CD14-positive monocyte (primary cell): ENCODE data around the gene TIGD6. TPM values are rescaled to one million over a fixed set of nuclear protein-coding genes. Genes with fewer than 3 reads are reported as not detected.
A peak's percentile ranks its signal among the peaks of the same experiment; 100 is the strongest.

ENCODE experiments used
- DNase-seq, 3 donors: peaks; one replicate each; pipeline ENCODE4 v3.0.0-alpha.2; 2011 to 2022
- H2AFZ ChIP-seq: 2 replicates; pipeline ENCODE4 v1.6.0; 2012; ENCODE audit warnings: mild to moderate bottlenecking, low read depth, low read length, inconsistent platforms; ENCODE audit not compliant: insufficient read depth, poor library complexity, severe bottlenecking
- H3K27ac ChIP-seq, 2 donors: 1 replicate in 1 of 2; 2 replicates in 1 of 2; pipeline ENCODE4 v1.5.1; 2012 to 2013; ENCODE audit warnings: low read length in 2 of 2, control low read depth in 1 of 2, inconsistent platforms in 1 of 2, low read depth in 1 of 2, mild to moderate bottlenecking in 1 of 2
- H3K27me3 ChIP-seq, 2 donors: one replicate each; pipeline versions ENCODE4 v1.6.0 to v1.6.1; 2011 to 2013; ENCODE audit warnings: low read length in 2 of 2; ENCODE audit not compliant: control insufficient read depth in 2 of 2, insufficient read depth in 2 of 2
- H3K36me3 ChIP-seq, 2 donors: replicated peaks in 1 of 2; 1 replicate in 1 of 2; 2 replicates in 1 of 2; pipeline versions ENCODE4 v1.5.1 to v1.6.1; 2012 to 2013; ENCODE audit warnings: low read length in 2 of 2, control low read depth in 1 of 2, inconsistent platforms in 1 of 2, mild to moderate bottlenecking in 1 of 2; ENCODE audit not compliant: insufficient read depth in 2 of 2, control insufficient read depth in 1 of 2
- H3K4me1 ChIP-seq, 2 donors: 1 replicate in 1 of 2; 2 replicates in 1 of 2; pipeline versions ENCODE4 v1.5.1 to v1.6.1; 2012 to 2013; ENCODE audit warnings: low read length in 2 of 2, control low read depth in 1 of 2, inconsistent platforms in 1 of 2, mild to moderate bottlenecking in 1 of 2, moderate library complexity in 1 of 2; ENCODE audit not compliant: insufficient read depth in 2 of 2, control insufficient read depth in 1 of 2
- H3K4me2 ChIP-seq: replicated peaks from 2 replicates; pipeline ENCODE3; 2012; ENCODE audit warnings: low read length, moderate library complexity, mild to moderate bottlenecking; ENCODE audit not compliant: poor library complexity, severe bottlenecking; ENCODE audit errors: extremely low read depth
- H3K4me3 ChIP-seq, 3 experiments: fragments of 200-600 bp in 1 of 3; sonication (generic) in 1 of 3; replicated peaks in 1 of 3; 1 replicate in 2 of 3; 2 replicates in 1 of 3; pipeline ENCODE4 v1.5.1; 2011 to 2013; ENCODE audit warnings: low read length in 3 of 3, mild to moderate bottlenecking in 3 of 3, control low read depth in 2 of 3, low read depth in 2 of 3, inconsistent platforms in 1 of 3, moderate library complexity in 1 of 3
- H3K79me2 ChIP-seq: 2 replicates; pipeline ENCODE4 v1.6.0; 2012; ENCODE audit warnings: mild to moderate bottlenecking, control low read depth, inconsistent platforms, low read length, moderate library complexity; ENCODE audit not compliant: insufficient read depth
- H3K9ac ChIP-seq: 2 replicates; pipeline ENCODE4 v1.6.0; 2017; ENCODE audit warnings: low read length, mild to moderate bottlenecking; ENCODE audit not compliant: insufficient read depth, poor library complexity, severe bottlenecking
- H3K9me3 ChIP-seq, 2 donors: replicated peaks in 1 of 2; 1 replicate in 1 of 2; 2 replicates in 1 of 2; pipeline versions ENCODE4 v1.5.1 to v1.6.1; 2012 to 2013; ENCODE audit warnings: low read length in 2 of 2, control low read depth in 1 of 2; ENCODE audit not compliant: control insufficient read depth in 1 of 2, insufficient read depth in 1 of 2
- H4K20me1 ChIP-seq: 2 replicates; pipeline ENCODE4 v1.6.0; 2012; ENCODE audit warnings: mild to moderate bottlenecking, low read length, control low read depth, moderate library complexity; ENCODE audit not compliant: insufficient read depth
- H3K27ac Mint-ChIP-seq, 7 donors: one replicate each; pipeline ENCODE4 v1.8.0; 2020; ENCODE audit warnings: mild to moderate bottlenecking in 7 of 7, mixed read lengths in 7 of 7, moderate library complexity in 6 of 7, inconsistent platforms in 2 of 7
- H3K27me3 Mint-ChIP-seq, 3 donors: one replicate each; pipeline ENCODE4 v1.8.0; 2021 to 2022; ENCODE audit warnings: low read depth in 3 of 3, mild to moderate bottlenecking in 3 of 3, mixed read lengths in 3 of 3, moderate library complexity in 3 of 3, inconsistent platforms in 1 of 3
- H3K36me3 Mint-ChIP-seq, 2 donors: one replicate each; pipeline ENCODE4 v1.8.0; 2020; ENCODE audit warnings: mixed read lengths in 2 of 2, inconsistent platforms in 1 of 2, mild to moderate bottlenecking in 1 of 2
- H3K4me1 Mint-ChIP-seq: one replicate; pipeline ENCODE4 v1.8.0; 2020; ENCODE audit warnings: mild to moderate bottlenecking, mixed read lengths
- H3K4me3 Mint-ChIP-seq, 2 donors: one replicate each; pipeline ENCODE4 v1.8.0; 2020; ENCODE audit warnings: mild to moderate bottlenecking in 2 of 2, mixed read lengths in 2 of 2, moderate library complexity in 1 of 2
- H3K9me3 Mint-ChIP-seq, 7 donors: one replicate each; pipeline ENCODE4 v1.8.0; 2020 to 2022; ENCODE audit warnings: mixed read lengths in 7 of 7, mild to moderate bottlenecking in 6 of 7, moderate library complexity in 6 of 7, inconsistent platforms in 2 of 7
- WGBS: methylation state at CpG from one replicate; pipeline ENCODE4 v1.1.5; 2013; ENCODE audit warnings: missing lambda C conversion rate; ENCODE audit not compliant: insufficient coverage; 5-methylcytosine and 5-hydroxymethylcytosine counted together
- intact Hi-C, 2 donors: fragments of 100-400 bp; cut with micrococcal nuclease; formaldehyde crosslinking; loops; one replicate each; pipeline versions ENCODE4 v1.15.0 to v1.15.1; 2023
- polyA plus RNA-seq, 3 donors: library from polyadenylated mRNA; depleted of rRNA in 1 of 3; unstranded in 2 of 3; stranded (reverse) in 1 of 3; fragments of 300-500 nt in 2 of 3; fragments of >200 nt in 1 of 3; fragmentation: Illumina TruSeq in 2 of 3; gene quantifications; 1 replicate in 2 of 3; 2 replicates in 1 of 3; pipeline ENCODE4 v1.2.3, GENCODE V29; 2012 to 2021
- TF ChIP-seq, protein P1 (sequence below): fragments of 200-600 bp; IDR thresholded peaks from one replicate; pipeline ENCODE4 v1.8.0; 2022; ENCODE audit warnings: antibody characterized with exemption, mild to moderate bottlenecking

Gene TIGD6
- polyA plus RNA-seq, 3 donors = 0.88 to 2.5 (median 1.8) TPM

DNA sequence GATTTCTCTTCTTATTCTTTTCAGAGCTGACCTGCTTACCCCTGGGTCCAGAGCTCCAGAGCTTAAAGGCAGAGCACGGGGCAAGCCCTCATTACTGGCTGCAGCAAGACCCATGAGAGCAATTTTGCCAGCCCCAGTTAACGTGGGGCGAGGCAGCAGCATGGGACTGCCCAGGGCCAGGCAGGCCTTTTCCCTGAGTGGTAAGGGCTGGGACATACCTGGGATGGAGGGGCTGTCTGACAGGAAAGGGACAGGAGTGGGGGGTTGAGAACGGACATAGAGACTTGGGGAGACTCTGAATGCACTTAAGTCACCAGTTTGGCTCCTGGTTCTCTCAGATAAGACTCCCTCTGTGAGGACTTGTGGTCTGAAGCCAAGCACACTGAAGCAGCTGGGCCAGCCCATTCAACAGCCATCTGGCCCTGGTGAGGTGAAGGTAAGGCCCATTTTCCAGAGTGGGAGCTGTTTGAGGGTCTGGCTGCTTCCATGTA lies 26.3 kb upstream of the TIGD6 start:
- Mint-ChIP-seq H3K27ac (peak overlapping the region in 1 of 7 donors; percentile 54), H3K27me3 (no peaks in the 10 kb centered on the region), H3K4me3 (no peak overlapping the region), H3K9me3 (no peaks in the 10 kb centered on the region), H3K4me1 (peaks cover 6% of the 10 kb centered on the region), H3K36me3 (peaks cover 81 to 91% of the 10 kb centered on the region in 2 donors)
- TF ChIP-seq, protein P1, sequence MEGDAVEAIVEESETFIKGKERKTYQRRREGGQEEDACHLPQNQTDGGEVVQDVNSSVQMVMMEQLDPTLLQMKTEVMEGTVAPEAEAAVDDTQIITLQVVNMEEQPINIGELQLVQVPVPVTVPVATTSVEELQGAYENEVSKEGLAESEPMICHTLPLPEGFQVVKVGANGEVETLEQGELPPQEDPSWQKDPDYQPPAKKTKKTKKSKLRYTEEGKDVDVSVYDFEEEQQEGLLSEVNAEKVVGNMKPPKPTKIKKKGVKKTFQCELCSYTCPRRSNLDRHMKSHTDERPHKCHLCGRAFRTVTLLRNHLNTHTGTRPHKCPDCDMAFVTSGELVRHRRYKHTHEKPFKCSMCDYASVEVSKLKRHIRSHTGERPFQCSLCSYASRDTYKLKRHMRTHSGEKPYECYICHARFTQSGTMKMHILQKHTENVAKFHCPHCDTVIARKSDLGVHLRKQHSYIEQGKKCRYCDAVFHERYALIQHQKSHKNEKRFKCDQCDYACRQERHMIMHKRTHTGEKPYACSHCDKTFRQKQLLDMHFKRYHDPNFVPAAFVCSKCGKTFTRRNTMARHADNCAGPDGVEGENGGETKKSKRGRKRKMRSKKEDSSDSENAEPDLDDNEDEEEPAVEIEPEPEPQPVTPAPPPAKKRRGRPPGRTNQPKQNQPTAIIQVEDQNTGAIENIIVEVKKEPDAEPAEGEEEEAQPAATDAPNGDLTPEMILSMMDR = no peak
- Histone ChIP-seq H3K4me3 (no peak overlapping the region), H3K9me3 (no peaks in the 10 kb centered on the region), H2AFZ (no peak overlapping the region), H3K9ac (no peak overlapping the region), H3K79me2 (no peaks in the 10 kb centered on the region), H3K36me3 (peaks cover 92 to 97% of the 10 kb centered on the region in 2 donors), H3K4me2 (no peak overlapping the region), H3K27me3 (no peaks in the 10 kb centered on the region), H3K27ac (no peak overlapping the region), H4K20me1 (no peaks in the 10 kb centered on the region), H3K4me1 (no peaks in the 10 kb centered on the region)
- intact Hi-C loops = no loop called here
- DNase-seq = no peak
- 100% methylated on average over 3 of the region's 4 CpGs for WGBS

DNA sequence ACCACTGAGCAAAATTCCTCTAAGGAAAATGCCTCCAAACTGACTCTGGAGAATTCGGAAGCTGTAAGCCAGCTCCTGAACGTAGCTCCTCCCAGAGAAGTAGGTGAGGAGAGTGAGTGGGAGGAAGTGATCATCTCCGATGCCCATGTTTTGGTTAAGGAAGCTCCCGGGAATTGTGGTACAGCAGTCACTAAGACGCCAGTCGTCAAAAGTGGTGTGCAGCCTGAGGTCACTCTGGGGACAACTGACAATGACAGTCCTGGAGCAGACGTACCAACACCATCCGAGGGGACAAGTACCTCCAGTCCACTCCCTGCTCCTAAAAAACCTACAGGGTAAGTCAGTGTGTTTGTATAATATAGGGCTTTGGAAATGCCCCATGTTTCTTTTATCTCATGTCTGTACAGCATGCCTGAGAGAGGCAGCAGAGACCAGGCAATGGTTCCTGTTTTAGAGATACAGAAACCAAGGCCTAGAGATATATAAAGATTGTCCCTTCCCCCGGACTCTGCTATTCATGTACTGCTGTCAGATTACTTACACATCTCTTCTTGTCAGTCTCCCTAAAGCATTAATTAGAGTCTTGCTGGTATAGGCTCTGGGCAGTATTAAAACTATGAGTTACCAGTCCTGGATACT lies 24.0 kb upstream of the TIGD6 start:
- H3K27me3 Mint-ChIP-seq = no peaks in the 10 kb centered on the region
- Histone ChIP-seq H4K20me1 (no peaks in the 10 kb centered on the region), H3K4me2 (no peak overlapping the region), H3K79me2 (no peaks in the 10 kb centered on the region), H3K9ac (no peak overlapping the region), H3K27me3 (no peaks in the 10 kb centered on the region), H3K4me1 (no peaks in the 10 kb centered on the region), H2AFZ (no peak overlapping the region), H3K27ac (no peak overlapping the region), H3K9me3 (no peaks in the 10 kb centered on the region), H3K36me3 (peaks cover 92 to 97% of the 10 kb centered on the region in 2 donors), H3K4me3 (no peak overlapping the region)
- intact Hi-C loops = no loop called here
- peaks cover 88 to 92% of the 10 kb centered on the region in 2 donors for H3K36me3 Mint-ChIP-seq
- WGBS = 95% methylated on average over 5 of the region's 9 CpGs
- no peak overlapping the region for H3K4me3 Mint-ChIP-seq
- no peak for DNase-seq
- TF ChIP-seq, protein P1 = no peak
- peak overlapping the region in 1 of 7 donors; percentile 51 for H3K27ac Mint-ChIP-seq
- no peaks in the 10 kb centered on the region for H3K9me3 Mint-ChIP-seq
- peaks cover 6% of the 10 kb centered on the region for H3K4me1 Mint-ChIP-seq
